CD4-positive, alpha-beta T cell (primary cell): Measurements from ENCODE around the gene RPTOR. TPM values are rescaled to one million over a fixed set of nuclear protein-coding genes. Genes with fewer than 3 reads are reported as not detected.

Experiments used
- ATAC-seq: fragments of 200-7000 bp; cut with Tn5 transposase; one replicate; pipeline ENCODE4 v1.10.0; 2022; ENCODE audit warnings: mild to moderate bottlenecking; ENCODE audit not compliant: poor library complexity
- CTCF ChIA-PET: fragments of 350-600 bp; sonication (Branson Sonifier 250); formaldehyde crosslinking; loops from one replicate; lab custom pipeline; 2021; ENCODE audit warnings: antibody characterized with exemption, inconsistent platforms; lab: Charles Lee
- POLR2A ChIA-PET: fragments of 350-600 bp; sonication (Branson Sonifier 250); formaldehyde crosslinking; loops from one replicate; lab custom pipeline; 2021; ENCODE audit warnings: antibody characterized with exemption, inconsistent platforms; lab: Charles Lee
- DNase-seq, 14 experiments: peaks; one replicate each; pipeline ENCODE4 v3.0.0-alpha.2; 2013 to 2020; ENCODE audit warnings: mixed read lengths in 2 of 14
- H3K27ac ChIP-seq, 2 donors: one replicate each; pipeline versions ENCODE4 v1.5.1 to v1.7.0; 2013; ENCODE audit warnings: low read length in 2 of 2, low read depth in 1 of 2, mild to moderate bottlenecking in 1 of 2
- H3K27me3 ChIP-seq, 2 experiments: 1 replicate in 1 of 2; 2 replicates in 1 of 2; pipeline versions ENCODE4 v1.6.1 to v1.7.0; 2013; ENCODE audit warnings: low read length in 2 of 2, control low read depth in 1 of 2, mild to moderate bottlenecking in 1 of 2, moderate library complexity in 1 of 2; ENCODE audit not compliant: insufficient read depth in 2 of 2, control insufficient read depth in 1 of 2
- H3K36me3 ChIP-seq: one replicate; pipeline ENCODE4 v1.6.1; 2013; ENCODE audit warnings: low read length, control low read depth; ENCODE audit not compliant: insufficient read depth
- H3K4me1 ChIP-seq: one replicate; pipeline ENCODE4 v1.6.1; 2013; ENCODE audit warnings: low read length, control low read depth; ENCODE audit not compliant: insufficient read depth
- H3K4me3 ChIP-seq: one replicate; pipeline ENCODE4 v1.5.1; 2013; ENCODE audit warnings: mild to moderate bottlenecking, low read length, moderate library complexity
- H3K9me3 ChIP-seq, 2 experiments: 1 replicate in 1 of 2; 2 replicates in 1 of 2; pipeline versions ENCODE4 v1.6.1 to v1.7.0; 2013; ENCODE audit warnings: low read length in 2 of 2, mild to moderate bottlenecking in 2 of 2, control low read depth in 1 of 2, moderate library complexity in 1 of 2; ENCODE audit not compliant: control insufficient read depth in 1 of 2, insufficient read depth in 1 of 2
- H3K27ac Mint-ChIP-seq: one replicate; pipeline ENCODE4 v1.8.0; 2020; ENCODE audit warnings: mixed read lengths
- H3K27me3 Mint-ChIP-seq: one replicate; pipeline ENCODE4 v1.8.0; 2021; ENCODE audit warnings: mixed read lengths
- H3K36me3 Mint-ChIP-seq: one replicate; pipeline ENCODE4 v1.8.0; 2021; ENCODE audit warnings: low read depth, mixed read lengths
- H3K4me1 Mint-ChIP-seq: one replicate; pipeline ENCODE4 v1.8.0; 2021; ENCODE audit warnings: low read depth, mixed read lengths
- H3K4me3 Mint-ChIP-seq: one replicate; pipeline ENCODE4 v1.8.0; 2020; ENCODE audit warnings: mild to moderate bottlenecking, mixed read lengths
- H3K9me3 Mint-ChIP-seq: one replicate; pipeline ENCODE4 v1.8.0; 2020; ENCODE audit warnings: mixed read lengths
- intact Hi-C, 2 experiments: fragments of 100-400 bp; cut with DNase I in 1 of 2; cut with micrococcal nuclease in 1 of 2; formaldehyde crosslinking; loops; one replicate each; pipeline versions ENCODE4 v1.15.1 to v1.9.0; 2023 to 2025; cut with DNase I, micrococcal nuclease
- total RNA-seq, 174 experiments: library from RNA in 2 of 174; stranded (reverse) in 2 of 174; gene quantifications; one replicate each; pipeline ENCODE4 v1.2.3 and lab custom pipeline; 2021 to 2026
- TF ChIP-seq, protein P1 (sequence below): fragments of 200-600 bp; IDR thresholded peaks from one replicate; pipeline ENCODE4 v1.8.0; 2022; ENCODE audit warnings: antibody characterized with exemption, mild to moderate bottlenecking

RPTOR gene
- total RNA-seq, 2 experiments from 2014 or later, result 45.0 to 47.1 TPM

GRCh38 chr17:80523054-80523744 lies 21.4 kb upstream of the RPTOR start:
- intact Hi-C loops, result no loop called here
- Mint-ChIP-seq H3K27ac (no peak overlapping the region), H3K4me3 (no peak overlapping the region), H3K9me3 (no peaks in the 10 kb centered on the region), H3K36me3 (no peaks in the 10 kb centered on the region), H3K27me3 (peaks cover 37% of the 10 kb centered on the region), H3K4me1 (no peaks in the 10 kb centered on the region)
- TF ChIP-seq, protein P1, sequence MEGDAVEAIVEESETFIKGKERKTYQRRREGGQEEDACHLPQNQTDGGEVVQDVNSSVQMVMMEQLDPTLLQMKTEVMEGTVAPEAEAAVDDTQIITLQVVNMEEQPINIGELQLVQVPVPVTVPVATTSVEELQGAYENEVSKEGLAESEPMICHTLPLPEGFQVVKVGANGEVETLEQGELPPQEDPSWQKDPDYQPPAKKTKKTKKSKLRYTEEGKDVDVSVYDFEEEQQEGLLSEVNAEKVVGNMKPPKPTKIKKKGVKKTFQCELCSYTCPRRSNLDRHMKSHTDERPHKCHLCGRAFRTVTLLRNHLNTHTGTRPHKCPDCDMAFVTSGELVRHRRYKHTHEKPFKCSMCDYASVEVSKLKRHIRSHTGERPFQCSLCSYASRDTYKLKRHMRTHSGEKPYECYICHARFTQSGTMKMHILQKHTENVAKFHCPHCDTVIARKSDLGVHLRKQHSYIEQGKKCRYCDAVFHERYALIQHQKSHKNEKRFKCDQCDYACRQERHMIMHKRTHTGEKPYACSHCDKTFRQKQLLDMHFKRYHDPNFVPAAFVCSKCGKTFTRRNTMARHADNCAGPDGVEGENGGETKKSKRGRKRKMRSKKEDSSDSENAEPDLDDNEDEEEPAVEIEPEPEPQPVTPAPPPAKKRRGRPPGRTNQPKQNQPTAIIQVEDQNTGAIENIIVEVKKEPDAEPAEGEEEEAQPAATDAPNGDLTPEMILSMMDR, result no peak
- ChIA-PET CTCF (no interaction called here), POLR2A (no interaction called here)
- peaks cover 3 to 5% of the 10 kb centered on the region in 2 experiments for H3K27me3 ChIP-seq
- no peaks in the 10 kb centered on the region for H3K4me1 ChIP-seq
- ATAC-seq, result no peak
- DNase-seq, result no peak
- no peak overlapping the region for H3K4me3 ChIP-seq
- peaks cover 0 to 7% of the 10 kb centered on the region in 2 experiments for H3K9me3 ChIP-seq
- H3K27ac ChIP-seq, result no peak overlapping the region
- H3K36me3 ChIP-seq, result no peaks in the 10 kb centered on the region

DNA sequence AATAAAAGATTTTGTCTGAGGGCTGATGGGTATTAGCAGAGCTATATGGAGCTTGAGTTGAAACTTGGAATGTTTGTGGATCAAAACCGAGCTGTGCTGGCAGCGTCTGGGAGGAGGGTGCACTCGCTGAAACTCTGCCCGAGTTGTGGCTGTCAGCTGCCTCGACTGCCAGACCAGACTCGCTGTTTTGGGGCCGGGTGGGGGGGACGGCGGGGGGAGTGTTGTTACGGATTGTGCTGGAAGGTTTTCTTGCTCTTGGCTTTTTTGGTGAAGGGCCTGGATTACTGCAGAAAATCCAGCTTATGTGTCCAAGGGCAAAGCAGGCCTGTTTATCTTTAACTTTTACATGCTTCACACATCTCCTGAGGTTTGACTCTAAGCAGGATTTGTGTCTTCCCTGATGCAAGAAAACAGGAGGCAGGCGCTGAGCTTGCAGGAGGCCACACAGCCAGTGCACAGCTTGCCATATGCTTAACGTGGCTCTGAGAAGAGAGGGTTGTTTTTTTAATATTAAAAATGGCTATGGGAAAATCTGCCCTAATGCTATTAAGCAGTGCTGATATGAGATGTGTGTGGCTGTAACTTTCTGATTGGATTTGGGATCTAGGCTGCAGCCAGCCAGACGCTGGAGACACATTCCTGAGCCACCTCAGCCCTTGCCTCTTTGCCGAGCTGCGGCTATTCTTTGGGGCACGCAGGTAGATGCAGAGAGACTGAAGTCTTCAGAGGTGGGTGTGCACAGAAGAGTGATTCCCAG lies 20.5 kb upstream of the RPTOR start:
- TF ChIP-seq, protein P1, result no peak
- Mint-ChIP-seq H3K4me1 (no peaks in the 10 kb centered on the region), H3K9me3 (no peaks in the 10 kb centered on the region), H3K4me3 (no peak overlapping the region), H3K27me3 (peaks cover 36% of the 10 kb centered on the region), H3K27ac (no peak overlapping the region), H3K36me3 (no peaks in the 10 kb centered on the region)
- no peak overlapping the region for H3K4me3 ChIP-seq
- ATAC-seq, result no peak
- H3K9me3 ChIP-seq, result peaks cover 0 to 7% of the 10 kb centered on the region in 2 experiments
- no peak overlapping the region for H3K27ac ChIP-seq
- DNase-seq, result no peak
- intact Hi-C loops, result no loop called here
- H3K4me1 ChIP-seq, result no peaks in the 10 kb centered on the region
- H3K36me3 ChIP-seq, result no peaks in the 10 kb centered on the region
- POLR2A ChIA-PET, result no interaction called here
- CTCF ChIA-PET, result no interaction called here
- peaks cover 5 to 8% of the 10 kb centered on the region in 2 experiments for H3K27me3 ChIP-seq

DNA sequence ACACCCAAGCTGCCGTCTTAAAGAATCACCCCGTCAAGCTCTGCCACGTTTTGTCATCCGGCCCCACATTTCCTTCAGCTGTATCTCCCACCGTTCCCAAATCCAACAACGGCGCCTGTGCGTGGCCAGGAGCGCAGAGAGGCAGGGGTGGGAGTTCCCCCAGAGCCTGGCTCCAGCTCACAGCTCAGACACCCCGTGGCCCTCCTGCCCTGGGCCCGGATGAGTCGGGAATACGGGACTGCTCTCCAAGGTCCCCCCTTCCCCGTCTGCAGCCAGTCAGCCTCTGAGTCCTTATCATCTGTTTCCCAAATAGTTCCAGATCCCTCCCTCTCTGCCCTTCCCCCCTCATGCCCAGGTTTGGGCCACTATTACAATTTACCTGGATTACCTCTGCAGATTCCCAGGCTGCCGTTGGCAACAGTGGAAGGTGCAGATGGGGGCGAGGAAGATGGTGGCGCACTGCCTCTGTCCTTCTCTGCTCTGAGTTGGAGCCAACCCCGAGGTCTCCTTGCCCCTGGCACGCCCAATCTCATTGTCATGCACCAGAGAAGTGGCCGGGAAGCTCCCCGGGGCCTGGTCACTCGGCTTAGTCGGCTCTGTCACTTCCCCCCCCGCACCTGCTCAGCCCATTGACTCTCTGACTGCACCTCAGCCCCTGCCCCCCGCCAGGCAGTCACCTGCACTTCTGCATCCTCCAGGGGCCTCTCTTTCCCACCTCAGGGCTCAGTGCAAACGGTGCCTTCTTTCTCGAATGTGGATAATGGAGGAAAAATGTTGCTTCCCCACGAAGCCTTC lies 18.3 kb upstream of the RPTOR start:
- CTCF ChIA-PET, result no interaction called here

More for the DNA sequence above, 18.3 kb upstream of the RPTOR start:
- H3K27ac Mint-ChIP-seq, result no peak overlapping the region
- Histone ChIP-seq H3K36me3 (no peaks in the 10 kb centered on the region), H3K27ac (no peak overlapping the region), H3K4me3 (no peak overlapping the region), H3K9me3 (peaks cover 0 to 7% of the 10 kb centered on the region in 2 experiments), H3K27me3 (peaks cover 5 to 8% of the 10 kb centered on the region in 2 experiments), H3K4me1 (no peaks in the 10 kb centered on the region)
- H3K4me1 Mint-ChIP-seq, result no peaks in the 10 kb centered on the region
- DNase-seq (no peak), ATAC-seq (no peak)
- peaks cover 29% of the 10 kb centered on the region for H3K27me3 Mint-ChIP-seq
- no peaks in the 10 kb centered on the region for H3K36me3 Mint-ChIP-seq
- TF ChIP-seq, protein P1, result no peak
- no peak overlapping the region for H3K4me3 Mint-ChIP-seq
- H3K9me3 Mint-ChIP-seq, result no peaks in the 10 kb centered on the region
- intact Hi-C loops, result no loop called here
- POLR2A ChIA-PET, result no interaction called here
